ENCODE results near the gene PTPRG.

Gene PTPRG

GRCh38 chr3:62236016-62236415, 674.6 kb downstream of the PTPRG start:
- no peak overlapping the region for H3K27ac ChIP-seq
- TF ChIP-seq CTCF (conservative IDR thresholded peaks at IDR 0.05) (no peak), ZFX (IDR thresholded peaks at IDR 0.05) (no peak)

GRCh38 chr3:62237286-62237948, 676.0 kb downstream of the PTPRG start:
- TF ChIP-seq CTCF (conservative IDR thresholded peaks at IDR 0.05) (no peak), ZFX (IDR thresholded peaks at IDR 0.05) (no peak)
- H3K27ac ChIP-seq = no peak overlapping the region

- no peak for TF ChIP-seq CTCF (conservative IDR thresholded peaks at IDR 0.05)
- no peak for TF ChIP-seq ZFX (IDR thresholded peaks at IDR 0.05)
- no peak overlapping the region for H3K27ac ChIP-seq
These were observed 676.6 kb downstream of the PTPRG start for GRCh38 chr3:62238003-62238402.

- TF ChIP-seq ZFX (IDR thresholded peaks at IDR 0.05) (no peak), CTCF (conservative IDR thresholded peaks at IDR 0.05) (no peak)
- no peak overlapping the region for H3K27ac ChIP-seq
These were observed 677.1 kb downstream of the PTPRG start for GRCh38 chr3:62238431-62238830.

- no peak for TF ChIP-seq ZFX (IDR thresholded peaks at IDR 0.05)
- TF ChIP-seq CTCF (conservative IDR thresholded peaks at IDR 0.05) = no peak
- no peak overlapping the region for H3K27ac ChIP-seq
These were observed 679.9 kb downstream of the PTPRG start for GRCh38 chr3:62241279-62241678.

- H3K27ac ChIP-seq = no peak overlapping the region
- no peak for TF ChIP-seq CTCF (conservative IDR thresholded peaks at IDR 0.05)
- TF ChIP-seq ZFX (IDR thresholded peaks at IDR 0.05) = no peak
These were observed 681.6 kb downstream of the PTPRG start for GRCh38 chr3:62242831-62243509.

GRCh38 chr3:62246094-62246493, 684.7 kb downstream of the PTPRG start:
- TF ChIP-seq ZFX (IDR thresholded peaks at IDR 0.05) = no peak
- TF ChIP-seq CTCF (conservative IDR thresholded peaks at IDR 0.05) = no peak
- H3K27ac ChIP-seq = no peak overlapping the region
